CD4-positive, alpha-beta T cell treated with Interleukin-10 for 1 hour (primary cell): ENCODE measurements around the gene OTULIN.
A peak's percentile ranks its signal among the peaks of the same experiment; 100 is the strongest.

Source experiments
- DNase-seq: peaks from one replicate; pipeline ENCODE4 v3.0.0-alpha.2; 2020

OTULIN gene

DNA sequence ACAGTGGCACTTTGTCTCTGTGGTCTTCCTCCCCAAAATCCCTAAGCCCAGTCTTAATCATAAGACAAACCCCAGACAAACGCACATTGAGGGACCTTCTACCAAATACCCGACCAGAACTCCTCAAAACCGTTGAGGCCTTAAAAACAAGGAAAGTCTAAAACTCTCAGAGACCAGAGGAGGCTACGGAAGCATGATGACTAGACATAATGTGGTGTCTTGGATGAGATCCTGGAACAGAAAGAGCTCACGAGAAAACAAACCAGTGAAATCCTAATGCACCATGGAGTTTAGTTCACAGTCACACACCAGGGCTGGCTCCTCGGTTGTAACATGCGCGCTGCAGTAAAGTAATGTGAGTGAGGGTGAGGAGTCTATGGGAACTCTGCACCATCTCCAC, 58.4 kb downstream of the OTULIN start:
- no peak for DNase-seq

DNA sequence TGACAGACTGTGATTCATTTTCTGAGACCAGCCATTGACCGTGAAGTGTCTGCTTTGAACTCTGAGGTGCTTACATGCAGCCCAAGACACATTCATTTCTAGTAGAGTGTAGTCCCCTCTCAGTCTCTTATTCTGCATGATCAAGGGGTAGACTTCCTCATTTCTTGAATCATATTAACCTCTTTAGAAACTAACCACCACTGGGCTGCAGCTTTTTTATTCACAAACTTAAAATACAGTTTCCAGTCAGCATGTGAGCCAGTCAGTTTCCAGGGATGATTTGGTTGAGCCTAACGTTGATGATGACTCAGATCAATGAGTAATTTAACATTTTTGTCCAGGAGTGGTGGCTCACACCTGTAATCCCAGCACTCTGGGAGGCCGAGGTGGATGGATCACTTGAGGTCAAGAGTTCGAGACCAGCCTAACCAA, 59.2 kb downstream of the OTULIN start:
- DNase-seq, result no peak

DNA sequence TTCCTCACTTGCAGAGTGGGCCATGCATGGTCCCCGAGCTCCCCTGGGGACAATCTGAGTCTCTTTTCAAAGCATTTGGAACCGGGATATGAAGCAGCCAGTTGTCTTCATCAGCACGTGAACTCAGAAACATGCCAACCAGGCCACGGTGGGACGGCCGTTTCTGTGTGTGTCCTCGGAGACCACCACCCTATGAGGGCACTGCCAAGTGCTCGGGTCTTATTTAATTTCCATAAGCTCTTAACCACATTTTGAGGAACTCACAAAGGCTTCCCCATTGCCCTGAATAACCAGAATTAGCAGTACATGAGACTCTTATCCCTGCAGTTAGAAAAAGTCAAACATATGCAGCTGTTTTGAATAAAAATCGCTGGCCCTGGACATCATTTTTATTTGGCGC, 60.1 kb downstream of the OTULIN start:
- no peak for DNase-seq

DNA sequence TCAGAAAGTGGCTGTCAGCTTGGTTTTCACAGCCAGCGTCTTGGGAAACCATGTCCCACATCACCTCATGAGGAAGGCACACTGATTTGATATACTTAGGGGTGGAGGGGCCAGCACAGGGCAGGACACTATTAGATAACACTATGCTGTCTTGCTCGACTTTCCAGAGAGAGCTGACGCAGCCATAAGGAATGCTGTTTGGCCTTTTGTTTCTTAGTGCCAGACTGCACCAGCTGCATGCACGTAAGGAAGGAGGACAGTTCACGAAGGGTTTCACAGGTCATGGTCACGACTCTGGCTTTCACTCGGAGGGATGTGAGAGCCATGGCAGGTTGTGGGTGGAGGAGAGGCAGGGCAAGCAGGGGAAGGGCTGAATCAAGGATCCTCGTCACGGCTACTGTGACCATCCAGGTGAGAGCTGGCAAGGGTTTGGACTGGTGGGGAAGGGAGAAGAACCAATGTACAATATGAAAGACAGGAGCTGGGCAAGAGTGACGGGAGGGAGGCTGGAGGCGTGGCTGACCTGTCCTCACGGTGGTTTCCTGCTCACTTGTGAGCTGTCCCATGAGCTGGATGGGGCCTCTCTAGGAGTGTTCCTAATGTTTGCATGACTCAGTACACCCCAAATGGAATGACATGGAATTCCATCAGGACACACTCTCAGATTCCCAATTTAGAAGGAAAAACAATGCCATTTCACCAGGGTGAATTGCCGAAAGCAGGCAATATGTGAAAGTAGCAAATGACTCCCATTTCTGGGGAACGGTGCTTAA, 61.7 kb downstream of the OTULIN start:
- DNase-seq, result no peak

DNA sequence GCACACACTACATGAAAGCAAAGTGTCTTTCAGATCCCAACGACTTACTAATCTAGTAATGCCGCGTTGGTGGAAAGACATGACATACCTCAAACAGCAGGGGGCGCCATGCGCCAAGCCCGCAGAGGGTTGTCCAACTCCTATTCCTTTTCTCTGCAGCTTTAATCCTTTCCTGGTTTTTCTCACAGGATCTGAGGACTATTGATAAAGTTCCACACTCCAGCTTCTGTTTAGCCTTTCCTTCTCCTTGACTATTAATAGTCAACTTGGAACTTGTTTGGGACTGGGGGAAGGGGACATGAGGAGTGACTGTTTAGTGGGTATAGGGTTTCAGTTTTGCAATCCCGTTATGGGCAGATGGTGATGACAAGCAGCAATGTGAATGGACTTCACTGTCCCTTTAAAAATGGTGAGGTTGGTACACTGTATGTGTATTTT, 62.9 kb downstream of the OTULIN start:
- DNase-seq, result peak; percentile 73

DNA sequence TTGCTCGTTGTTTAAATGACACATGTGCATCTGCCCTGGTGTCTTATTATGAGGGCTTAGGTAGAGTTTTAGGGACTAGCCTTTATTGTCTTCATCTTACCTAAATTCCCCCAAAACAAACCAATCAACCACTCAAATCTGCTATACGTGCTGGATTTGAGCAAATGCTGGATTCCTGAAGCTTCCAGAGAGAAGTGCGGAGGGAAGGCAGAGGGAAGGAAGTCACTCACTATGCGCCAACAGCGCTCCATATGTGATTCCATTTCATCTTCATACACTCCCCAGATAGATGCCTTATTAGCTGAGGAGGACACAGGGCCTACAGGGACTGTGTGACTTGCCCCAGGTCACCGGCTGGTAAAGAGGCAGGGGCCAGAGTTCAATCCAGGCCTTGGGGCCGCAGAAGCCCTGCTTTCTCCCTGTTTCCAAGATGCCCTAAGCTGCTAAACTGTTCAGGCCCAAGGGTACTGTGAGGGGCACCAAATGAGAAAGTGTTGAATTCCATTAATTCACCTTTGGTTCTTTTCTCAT, 63.5 kb downstream of the OTULIN start:
- no peak for DNase-seq

DNA sequence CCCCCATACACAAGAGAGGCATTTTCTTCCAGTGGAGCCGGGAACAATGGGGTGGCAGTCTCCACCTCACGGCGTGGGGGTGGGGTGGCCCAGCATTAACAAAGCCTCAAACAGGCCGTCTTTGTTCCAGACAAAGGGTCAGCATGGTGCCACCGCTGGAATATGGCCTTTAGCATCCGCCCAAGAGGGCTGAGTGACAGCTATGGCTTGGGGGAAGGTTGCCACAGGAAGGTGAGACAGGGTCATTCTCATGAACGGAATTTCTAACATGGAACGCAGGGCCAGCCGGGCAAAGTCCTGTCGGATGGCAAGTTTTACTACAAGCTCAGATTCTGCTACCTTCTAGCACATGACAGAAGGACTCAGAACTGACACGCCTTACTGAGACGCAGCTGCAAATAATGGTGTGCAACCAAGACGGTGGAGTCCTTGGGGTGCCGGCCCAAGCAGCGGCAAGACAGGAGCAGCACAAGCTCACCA, 64.0 kb downstream of the OTULIN start:
- DNase-seq, result no peak

DNA sequence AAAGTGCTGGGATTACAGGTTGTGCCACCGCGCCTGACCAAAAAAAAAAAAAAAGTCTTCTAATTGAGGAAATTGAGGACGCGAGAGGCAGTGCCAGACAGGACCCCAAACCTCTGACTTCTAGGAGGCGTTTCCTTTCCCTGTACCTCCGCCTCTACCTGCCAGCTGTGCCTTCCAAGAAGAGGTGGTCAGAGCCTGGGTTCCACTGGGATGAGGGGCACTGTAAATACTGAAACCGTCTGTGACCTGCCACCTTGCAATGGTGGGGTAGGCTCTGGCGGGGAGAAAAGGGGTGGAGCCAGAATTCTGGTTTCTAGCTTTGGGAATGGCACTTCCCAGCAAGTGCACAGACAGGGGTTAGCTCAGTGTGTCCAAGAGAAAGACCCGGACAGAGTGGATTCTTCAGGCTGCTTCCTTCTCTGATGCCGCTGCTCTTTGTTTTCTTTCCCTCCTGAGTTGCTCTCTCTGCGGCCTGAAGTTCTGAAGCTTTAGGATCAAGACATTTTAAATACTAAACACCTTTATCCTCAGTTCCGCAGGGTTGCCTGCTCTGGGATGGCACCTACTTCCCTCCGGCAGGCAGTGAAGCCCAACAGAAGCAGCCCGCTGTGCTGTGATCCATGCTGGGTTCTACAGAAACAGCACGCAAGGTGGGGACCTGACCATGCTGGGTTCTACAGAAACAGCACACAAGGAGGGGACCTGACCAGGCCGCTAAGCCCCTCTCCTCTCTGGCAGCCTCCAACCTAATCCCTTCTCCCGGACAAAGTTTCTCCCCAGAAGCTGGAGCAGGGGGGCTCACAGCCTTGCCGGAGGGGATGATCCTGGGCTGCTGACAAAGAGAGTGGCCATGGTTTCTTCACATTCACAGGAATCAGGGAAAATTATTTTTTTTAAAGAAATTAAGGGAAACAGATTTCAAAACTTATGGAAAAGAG, 65.2 kb downstream of the OTULIN start:
- DNase-seq, result no peak

DNA sequence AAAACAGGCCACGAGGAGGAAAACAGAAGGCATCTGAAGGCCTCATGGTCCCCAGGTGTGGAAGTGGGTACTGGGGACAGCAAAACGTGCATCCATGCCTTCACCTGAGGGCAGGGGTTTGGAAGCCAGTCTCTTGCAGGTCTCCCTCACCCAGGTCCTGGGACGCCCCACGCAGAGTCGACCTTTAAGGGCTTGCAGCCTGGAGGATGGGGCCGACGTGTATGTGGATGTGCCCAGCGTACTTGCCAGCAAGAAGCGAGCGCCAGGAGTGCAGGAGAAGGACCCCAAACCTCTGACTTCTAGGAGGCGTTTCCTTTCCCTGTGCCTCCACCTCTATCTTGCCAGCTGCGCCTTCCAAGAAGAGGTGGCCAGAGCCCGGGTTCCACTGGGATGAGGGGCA, 65.9 kb downstream of the OTULIN start:
- no peak for DNase-seq

DNA sequence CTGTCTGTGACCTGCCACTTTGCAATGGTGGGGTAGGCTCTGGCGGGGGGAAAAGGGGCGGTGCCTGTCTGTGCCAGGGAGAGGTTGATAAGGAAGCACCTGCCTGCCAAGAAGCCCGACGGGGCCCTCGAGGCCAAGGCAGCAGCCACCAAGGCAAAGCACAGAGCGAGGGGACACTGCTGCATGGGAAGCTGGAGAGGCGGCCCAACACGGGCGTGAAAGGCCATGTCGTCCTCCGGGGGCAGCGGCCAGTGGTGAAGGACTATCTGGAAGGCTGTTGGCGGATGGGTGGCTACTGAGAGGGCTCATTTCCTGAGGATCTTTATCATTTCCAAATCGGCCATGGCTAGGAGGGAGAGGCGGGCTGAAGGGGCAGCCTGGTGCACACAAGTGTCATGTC, 66.4 kb downstream of the OTULIN start:
- no peak for DNase-seq

DNA sequence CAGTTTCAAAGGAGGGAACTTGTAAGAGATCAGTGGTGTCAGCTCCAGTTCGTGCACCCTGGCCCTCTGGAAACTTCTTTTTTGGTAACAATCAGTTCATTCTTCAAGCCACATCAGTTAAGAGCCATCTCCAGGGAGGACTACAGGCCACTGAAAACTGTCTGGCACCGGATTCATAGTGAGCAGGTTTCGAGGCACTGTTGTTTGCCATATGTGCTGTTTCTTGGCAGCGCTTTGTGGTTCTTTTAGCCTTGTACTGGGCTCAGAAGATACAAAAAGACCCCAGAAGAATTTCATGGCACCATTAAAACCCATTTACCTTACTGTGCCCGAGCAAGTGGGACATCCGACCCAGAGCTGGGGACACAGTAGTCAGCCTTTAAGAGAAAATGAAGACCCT, 68.5 kb downstream of the OTULIN start:
- no peak for DNase-seq

DNA sequence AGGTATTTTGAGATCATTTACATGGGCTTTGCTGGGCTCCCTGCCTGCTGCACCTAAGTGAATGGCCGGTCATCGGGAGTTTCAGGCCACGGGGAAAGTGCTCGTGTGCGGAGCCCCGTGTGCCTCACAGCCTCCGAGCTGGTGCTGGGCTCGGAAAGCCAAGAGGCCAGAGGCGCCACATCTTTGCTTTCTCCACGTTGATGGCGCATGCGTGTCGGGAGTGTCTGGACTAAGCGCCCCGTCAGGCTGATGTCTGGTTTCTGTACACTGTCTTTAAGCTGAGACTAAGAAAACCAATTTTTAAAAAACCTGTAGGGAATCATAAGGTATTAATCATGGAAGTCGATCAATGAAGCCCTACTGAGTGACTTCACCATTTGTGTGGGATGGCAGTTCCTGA, 69.1 kb downstream of the OTULIN start:
- no peak for DNase-seq

DNA sequence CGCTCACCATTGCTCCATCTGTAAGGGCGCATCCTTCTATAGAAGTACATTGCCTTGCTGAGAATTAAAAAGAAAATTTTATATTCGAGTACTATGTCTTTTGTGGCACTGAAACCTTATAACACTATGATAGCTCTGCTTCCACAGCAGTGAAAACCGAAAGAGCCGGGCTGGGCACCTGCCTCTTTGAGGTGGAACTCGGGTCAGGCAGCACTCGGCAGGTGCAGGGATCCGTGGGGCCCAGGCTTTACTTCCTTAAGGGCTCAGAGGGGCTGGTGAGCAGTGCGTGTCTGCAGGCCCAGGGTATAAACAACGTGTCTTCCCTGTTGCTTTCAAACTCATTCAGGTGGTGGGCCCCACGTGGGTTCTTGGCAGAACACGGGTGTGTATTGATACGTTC, 69.9 kb downstream of the OTULIN start:
- DNase-seq, result no peak

DNA sequence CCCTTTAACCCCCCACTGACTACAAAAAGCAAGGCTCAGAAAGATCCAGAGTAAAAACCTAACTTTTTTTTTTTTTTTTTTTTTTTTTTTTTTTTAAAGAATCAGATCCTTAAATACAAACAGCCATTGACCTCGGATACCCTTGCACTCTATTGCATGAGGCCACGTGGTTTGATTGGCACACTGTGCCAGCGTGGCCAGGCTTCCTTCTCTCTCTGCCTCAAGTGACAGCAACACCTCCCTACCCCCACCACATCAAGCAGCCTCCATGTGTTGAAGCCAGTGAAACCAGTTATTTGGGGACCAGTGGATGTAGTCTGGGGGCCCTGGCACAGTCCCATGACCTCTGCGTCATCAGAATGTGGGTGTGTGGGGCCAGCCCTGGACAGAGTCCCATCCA, 71.4 kb downstream of the OTULIN start:
- DNase-seq, result no peak

DNA sequence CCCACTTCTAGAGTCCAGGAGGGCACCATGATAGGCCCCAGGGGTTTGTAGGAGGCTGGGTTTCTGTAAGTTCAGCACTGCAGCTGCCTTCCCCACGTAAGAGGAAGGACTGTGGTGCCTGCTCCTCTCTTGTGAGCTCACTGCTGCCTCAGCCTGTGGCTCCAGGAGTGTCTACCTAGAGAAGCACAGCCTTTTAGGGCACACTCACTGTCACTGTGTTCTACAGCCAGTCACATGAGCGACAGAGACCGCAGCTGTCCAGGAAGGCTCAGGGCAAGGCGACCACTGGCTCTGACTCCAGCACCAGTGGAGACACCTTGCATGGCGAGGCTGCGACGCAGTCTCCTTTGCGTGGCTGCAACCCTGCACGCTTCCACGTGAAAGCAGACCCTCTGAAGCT, 72.8 kb downstream of the OTULIN start:
- no peak for DNase-seq

DNA sequence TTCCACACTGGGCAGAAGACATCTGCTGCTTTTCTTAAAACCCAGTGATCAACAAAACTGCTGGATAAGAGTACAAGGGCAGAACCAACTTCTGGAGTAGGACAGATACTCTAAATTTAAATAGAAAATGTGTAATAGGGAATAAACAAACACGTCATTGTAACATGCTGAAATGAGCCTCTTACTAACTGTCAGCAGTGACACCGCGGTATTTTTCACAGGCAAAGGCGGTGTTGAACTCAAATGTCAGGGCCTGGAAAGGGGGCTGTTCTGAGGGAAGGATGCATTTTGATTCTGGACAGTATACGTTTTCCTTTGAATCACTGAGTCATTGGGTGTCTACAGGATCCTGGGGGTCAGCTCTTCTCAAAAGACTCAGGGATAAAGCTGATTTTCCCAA, 73.5 kb downstream of the OTULIN start:
- no peak for DNase-seq

DNA sequence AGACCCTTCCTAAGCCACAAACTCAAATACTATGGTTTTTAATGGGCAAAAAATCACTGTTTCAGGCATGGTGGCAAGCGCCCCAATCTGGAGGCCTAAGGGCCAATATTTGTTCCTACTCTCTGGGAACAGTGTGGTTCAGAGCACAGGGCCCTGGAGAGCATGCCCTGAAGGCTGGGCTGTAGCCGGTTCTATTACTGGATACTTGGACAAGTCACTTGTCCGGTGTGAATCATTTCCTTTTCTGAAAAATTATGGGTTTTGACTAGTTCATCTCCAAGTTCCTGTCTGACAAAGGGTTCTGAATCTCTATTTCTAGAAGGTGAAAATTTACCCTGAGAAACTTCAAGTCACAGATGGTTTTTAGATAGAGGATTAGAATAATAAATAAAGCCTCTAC, 75.0 kb downstream of the OTULIN start:
- DNase-seq, result no peak

DNA sequence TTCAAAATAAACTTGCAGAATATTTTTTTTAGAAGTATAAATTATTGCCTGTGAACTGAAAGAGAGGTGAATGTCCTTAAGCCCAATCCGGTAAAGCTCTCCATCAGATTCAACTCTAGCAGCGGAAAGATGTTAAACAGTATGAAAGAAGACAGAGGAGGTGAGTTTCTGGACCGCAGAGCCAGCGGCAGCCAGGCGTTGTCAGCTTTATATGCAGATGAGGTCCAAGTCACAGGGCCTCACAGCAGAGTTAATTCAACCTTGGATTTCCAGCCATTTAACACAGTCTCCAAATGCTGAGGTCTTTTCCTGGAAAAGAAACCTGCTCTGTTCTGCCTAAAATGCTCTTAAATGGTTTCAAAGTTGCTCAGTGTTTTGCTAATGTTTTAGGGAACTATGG, 75.5 kb downstream of the OTULIN start:
- no peak for DNase-seq

DNA sequence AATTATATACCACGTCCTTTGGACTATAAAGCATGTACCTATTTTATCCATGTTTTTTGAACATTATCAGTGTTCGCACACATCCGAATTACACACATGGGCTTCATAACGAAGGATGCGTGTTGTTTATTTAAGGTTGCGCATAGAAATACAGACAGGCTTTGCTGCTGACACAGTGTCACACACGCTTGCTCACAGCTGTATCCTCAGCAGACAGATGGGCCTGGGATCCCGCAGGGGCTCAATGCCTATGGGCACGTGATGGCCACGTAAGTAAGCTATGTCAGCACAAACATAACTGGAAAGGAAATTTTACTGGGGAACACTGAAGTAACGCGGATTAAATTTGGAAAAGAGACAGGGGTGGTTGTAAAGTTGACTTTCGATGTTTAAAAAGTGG, 76.6 kb downstream of the OTULIN start:
- no peak for DNase-seq

DNA sequence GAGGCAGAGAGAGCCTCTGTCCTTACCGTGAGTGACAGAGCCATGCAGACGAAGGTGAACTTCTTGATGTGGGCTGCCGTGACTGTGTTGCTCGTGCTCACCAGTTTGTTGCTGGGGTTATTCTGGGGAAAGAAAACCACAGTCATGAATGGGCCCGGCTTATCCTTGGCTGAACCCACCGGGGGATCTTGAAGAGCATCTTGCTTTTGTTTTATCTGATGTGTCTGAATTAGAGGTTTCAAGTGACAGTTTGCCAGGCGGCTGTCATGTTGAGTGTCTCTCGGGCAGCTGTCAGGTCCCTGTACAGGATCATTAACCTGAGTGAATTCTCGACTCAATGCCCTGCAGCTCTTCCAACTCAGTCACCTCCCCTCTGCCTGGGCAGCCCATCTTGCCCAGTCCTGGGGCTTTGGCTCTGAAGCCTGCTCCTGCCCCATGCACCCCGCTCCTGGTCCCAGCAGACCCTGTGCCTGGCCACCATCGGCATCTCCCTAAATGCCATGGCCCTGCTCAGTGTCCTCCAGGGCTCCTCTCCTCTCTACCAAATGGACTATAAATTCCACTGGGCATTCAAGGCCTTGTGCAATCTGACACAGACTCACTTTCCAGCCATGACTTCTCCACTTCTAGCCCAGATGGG, 77.4 kb downstream of the OTULIN start:
- DNase-seq, result no peak

DNA sequence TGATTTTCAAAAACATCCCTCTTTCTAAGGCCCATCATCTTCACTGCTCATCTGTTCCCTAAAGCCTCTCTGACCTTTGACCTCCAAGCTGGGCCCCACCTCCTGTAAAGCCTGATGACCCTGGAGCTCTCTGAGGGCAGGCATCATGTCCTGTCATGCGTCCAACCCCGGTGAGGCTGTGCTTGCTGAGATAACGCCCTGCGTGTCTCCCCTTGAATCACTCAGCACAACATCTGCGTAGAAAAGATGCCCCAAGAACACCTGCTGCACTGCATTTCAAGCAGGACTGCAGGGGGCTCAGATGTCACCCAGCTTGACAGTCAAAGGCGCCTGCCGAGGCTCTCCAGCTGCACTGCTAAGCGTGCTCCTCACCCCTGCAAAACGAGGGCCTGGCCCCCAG, 78.0 kb downstream of the OTULIN start:
- DNase-seq, result no peak

DNA sequence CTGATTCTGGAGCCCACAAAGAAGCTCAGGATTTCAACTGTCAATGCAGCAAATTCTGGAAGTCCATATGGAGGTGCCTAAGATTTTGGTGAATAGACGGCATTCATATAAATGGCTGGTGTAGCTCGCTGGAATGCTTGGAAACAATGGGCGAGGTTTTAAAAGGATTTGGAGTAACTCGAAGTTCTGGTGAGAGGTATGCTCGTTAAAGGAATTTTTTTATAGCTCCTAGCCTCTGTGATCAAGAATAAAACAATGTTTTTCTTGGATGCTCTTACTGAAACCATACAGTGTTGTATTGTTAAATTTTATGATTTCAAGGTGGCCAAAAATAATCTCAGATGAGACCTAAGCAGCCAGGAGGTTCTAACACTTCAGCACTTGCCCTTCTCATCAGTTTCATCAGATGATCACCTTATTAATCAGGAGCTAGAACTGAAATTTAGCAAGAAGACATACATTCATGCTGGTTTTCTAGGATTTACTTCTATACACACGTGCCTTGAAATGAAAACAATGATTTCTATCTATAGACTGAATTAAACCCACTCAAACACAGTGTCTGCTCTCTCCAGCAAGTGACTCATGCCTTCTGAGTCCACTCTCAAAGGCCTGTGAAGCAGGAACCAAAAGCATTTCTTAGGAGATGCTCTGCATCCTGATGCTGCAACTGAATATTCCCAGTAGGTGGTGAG, 79.2 kb downstream of the OTULIN start:
- DNase-seq, result no peak
